Panc1 (cell line): ENCODE results near the gene CTTNBP2. TPM values are rescaled to one million over a fixed set of nuclear protein-coding genes. Genes with fewer than 3 reads are reported as not detected.

Experiments
- ATAC-seq: fragments of 200-7000 bp; cut with Tn5 transposase; 2 replicates; pipeline ENCODE4 v1.9.1; 2020; ENCODE audit warnings: mild to moderate bottlenecking, moderate library complexity
- BruUV-seq: library from RNA; stranded (reverse); fragments of 400-500 nt; replicated peaks from 2 replicates; lab custom pipeline; 2021; lab: Mats Ljungman, UMichigan
- CTCF ChIA-PET: fragments of 300-600 bp; sonication (Branson Sonifier 250); formaldehyde crosslinking; loops from one replicate; lab custom pipeline; 2022; ENCODE audit warnings: antibody characterized with exemption; lab: Charles Lee
- POLR2A ChIA-PET: fragments of 300-600 bp; sonication (Branson Sonifier 250); formaldehyde crosslinking; loops from one replicate; lab custom pipeline; 2022; ENCODE audit warnings: antibody characterized with exemption; lab: Charles Lee
- DNase-seq: peaks from one replicate; pipeline ENCODE4 v3.0.0-alpha.2; 2010; ENCODE audit warnings: low read depth, low spot score
- H3K27ac ChIP-seq: 2 replicates; pipeline ENCODE4 v1.5.1; 2011; ENCODE audit warnings: mild to moderate bottlenecking, low read length, inconsistent platforms
- H3K27me3 ChIP-seq: fragments of 200-500 bp; sonication (Bioruptor generic); 2 replicates; pipeline ENCODE4 v1.6.0; 2014; ENCODE audit warnings: low read length, inconsistent platforms; ENCODE audit not compliant: control insufficient read depth, insufficient read depth
- H3K36me3 ChIP-seq: fragments of 200-500 bp; sonication (Bioruptor generic); 2 replicates; pipeline ENCODE4 v1.5.1; 2014; ENCODE audit warnings: inconsistent platforms, mild to moderate bottlenecking, low read length, moderate library complexity; ENCODE audit not compliant: control insufficient read depth, insufficient read depth
- H3K4me1 ChIP-seq: 2 replicates; pipeline ENCODE4 v1.5.1; 2011; ENCODE audit warnings: inconsistent platforms, mild to moderate bottlenecking, low read length, moderate library complexity; ENCODE audit not compliant: control insufficient read depth, insufficient read depth
- H3K4me3 ChIP-seq, 2 experiments: 2 replicates each; pipeline ENCODE4 v1.5.1; 2011 to 2012; ENCODE audit warnings: low read depth in 2 of 2, low read length in 2 of 2, mild to moderate bottlenecking in 2 of 2, inconsistent platforms in 1 of 2, moderate library complexity in 1 of 2
- H3K9me3 ChIP-seq: fragments of 200-500 bp; sonication (Bioruptor generic); 2 replicates; pipeline ENCODE4 v1.5.1; 2014; ENCODE audit warnings: low read depth, mild to moderate bottlenecking, inconsistent platforms, low read length, moderate library complexity; ENCODE audit not compliant: control insufficient read depth, insufficient read depth
- CTCF ChIP-seq: fragments of 450-650 bp; IDR thresholded peaks from 2 replicates; pipeline ENCODE4 v1.5.1; 2017; ENCODE audit warnings: mild to moderate bottlenecking
- POLR2AphosphoS5 ChIP-seq: IDR thresholded peaks from 2 replicates; pipeline ENCODE4 v1.6.1; 2012; ENCODE audit warnings: mild to moderate bottlenecking, low read depth, low read length, moderate library complexity
- REST ChIP-seq, 2 experiments: IDR thresholded peaks; 2 replicates each; pipeline ENCODE4 v1.6.1; 2011 to 2012; ENCODE audit warnings: low read depth in 2 of 2, control low read depth in 1 of 2, low read length in 1 of 2, mild to moderate bottlenecking in 1 of 2, moderate library complexity in 1 of 2; ENCODE audit not compliant: insufficient read depth in 1 of 2
- SIN3A ChIP-seq: IDR thresholded peaks from 2 replicates; pipeline ENCODE4 v1.6.1; 2012; ENCODE audit warnings: low read depth, mild to moderate bottlenecking, low read length, moderate library complexity, borderline replicate concordance; ENCODE audit not compliant: insufficient read depth
- TCF7L2 ChIP-seq: IDR thresholded peaks from 2 replicates; pipeline ENCODE4 v1.6.1; 2011; ENCODE audit warnings: mild to moderate bottlenecking, low read depth, low read length, inconsistent platforms
- in situ Hi-C: cut with HindIII; loops from 2 replicates; pipeline ENCODE4 v1.10.0; 2016; ENCODE audit warnings: low sequenced_read_pairs, low pct_unique_long_range_greater_than_20kb
- intact Hi-C: fragments of 100-400 bp; cut with micrococcal nuclease; formaldehyde crosslinking; loops from one replicate; pipeline ENCODE4 v1.10.0; 2022; ENCODE audit not compliant: unreplicated experiment
- total RNA-seq: library from RNA; stranded (reverse); gene quantifications from one replicate; pipeline ENCODE4 v1.2.1, GENCODE V29; 2021; ENCODE audit not compliant: unreplicated experiment

CTTNBP2 gene
- total RNA-seq, 1 experiment from 2014 or later = 1.0 TPM

- DNase-seq (no peak), ATAC-seq (no peak)
- in situ Hi-C loops = no loop called here
- TF ChIP-seq SIN3A (no peak), TCF7L2 (no peak), CTCF (no peak), REST (IDR thresholded peaks at IDR 0.05; ENCODE audit: insufficient read depth in 1 of 2, low read depth in 2 of 2, low read length in 1 of 2) (no peak), POLR2AphosphoS5 (no peak)
- BruUV-seq = no TSS peak
- Histone ChIP-seq H3K27ac (no peak overlapping the region), H3K36me3 (no peaks in the 10 kb centered on the region), H3K27me3 (no peaks in the 10 kb centered on the region), H3K4me3 (no peak overlapping the region), H3K9me3 (no peaks in the 10 kb centered on the region), H3K4me1 (no peaks in the 10 kb centered on the region)
- POLR2A ChIA-PET = no interaction called here
- CTCF ChIA-PET = no interaction called here
- intact Hi-C loops = no loop called here
Measured at GRCh38 chr7:117685795-117686194, 187.4 kb downstream of the CTTNBP2 start.

- H3K4me1 ChIP-seq = no peaks in the 10 kb centered on the region
- H3K27ac ChIP-seq = no peak overlapping the region
- DNase-seq = no peak
- no peak for TF ChIP-seq POLR2AphosphoS5
- TF ChIP-seq TCF7L2 = no peak
- TF ChIP-seq REST (IDR thresholded peaks at IDR 0.05; ENCODE audit: insufficient read depth in 1 of 2, low read depth in 2 of 2, low read length in 1 of 2) = no peak
- TF ChIP-seq CTCF = no peak
- TF ChIP-seq SIN3A = no peak
- no peaks in the 10 kb centered on the region for H3K9me3 ChIP-seq
- CTCF ChIA-PET = no interaction called here
- POLR2A ChIA-PET = interaction anchor here (0.6 kb wide), 1 partner anchor 8 kb away, joined by 11 read pairs; no protein-coding TSS in a partner anchor
- BruUV-seq = no TSS peak
- in situ Hi-C loops (no loop called here), intact Hi-C loops (no loop called here)
- no peak for ATAC-seq
- no peaks in the 10 kb centered on the region for H3K36me3 ChIP-seq
- peaks cover 5% of the 10 kb centered on the region; the same call in 1 of the 2 replicates for H3K27me3 ChIP-seq
- no peak overlapping the region for H3K4me3 ChIP-seq
Measured at GRCh38 chr7:117683430-117684175, 189.6 kb downstream of the CTTNBP2 start.
